Uterus (tissue), 4 donors: ENCODE data around the gene GSTM3. TPM values are rescaled to one million over a fixed set of nuclear protein-coding genes. Genes with fewer than 3 reads are reported as not detected.

ENCODE experiments used
- DNase-seq, 2 donors: peaks; one replicate each; pipeline ENCODE4 v3.0.0-alpha.2; 2019 to 2020
- H3K27ac ChIP-seq, 2 donors: fragments of 200-600 bp; sonication (generic); 1 replicate in 1 of 2; 2 replicates in 1 of 2; pipeline ENCODE4 v1.5.1; 2016 to 2018
- H3K27me3 ChIP-seq, 2 donors: fragments of 200-600 bp; sonication (generic); one replicate each; pipeline ENCODE4 v1.5.1; 2018 to 2019; ENCODE audit warnings: control low read depth in 1 of 2
- H3K36me3 ChIP-seq, 2 donors: fragments of 200-600 bp; sonication (generic); one replicate each; pipeline ENCODE4 v1.5.1; 2019; ENCODE audit warnings: control low read depth in 1 of 2
- H3K4me1 ChIP-seq, 2 donors: fragments of 200-600 bp; sonication (generic); one replicate each; pipeline ENCODE4 v1.5.1; 2018 to 2019; ENCODE audit warnings: control low read depth in 1 of 2
- H3K4me3 ChIP-seq, 2 donors: fragments of 200-600 bp; sonication (generic); 1 replicate in 1 of 2; 2 replicates in 1 of 2; pipeline ENCODE4 v1.5.1; 2018 to 2019; ENCODE audit warnings: mild to moderate bottlenecking in 1 of 2
- H3K9me3 ChIP-seq, 2 donors: fragments of 200-600 bp; sonication (generic); one replicate each; pipeline ENCODE4 v1.5.1; 2019; ENCODE audit warnings: control low read depth in 1 of 2
- CTCF ChIP-seq, 4 experiments: fragments of 200-600 bp in 2 of 4; fragments of 450-650 bp in 2 of 4; sonication (generic) in 2 of 4; IDR thresholded peaks; one replicate each; pipeline ENCODE4 v1.5.1; 2016 to 2019; ENCODE audit warnings: antibody characterized with exemption in 4 of 4, mild to moderate bottlenecking in 2 of 4, moderate library complexity in 1 of 4
- POLR2A ChIP-seq, 2 donors: fragments of 450-650 bp; IDR thresholded peaks; one replicate each; pipeline ENCODE4 v1.6.1; 2016; ENCODE audit warnings: antibody characterized with exemption in 2 of 2, mild to moderate bottlenecking in 1 of 2, moderate library complexity in 1 of 2
- intact Hi-C: fragments of 100-400 bp; cut with DNase I; formaldehyde crosslinking; loops from one replicate; pipeline ENCODE4 v1.15.1; 2023; ENCODE audit warnings: low total_unique reads
- total RNA-seq, 4 donors: library from RNA; depleted of rRNA in 3 of 4; stranded (reverse); fragments of >200 nt in 3 of 4; gene quantifications; one replicate each; pipeline versions ENCODE4 v1.1.0 to v1.2.4, GENCODE V29; 2014 to 2023
- donor health status: DM: yes; HTN: yes; CAD: no.

The GSTM3 gene
- total RNA-seq, 4 donors from 2014 or later = 39.1 to 104 (median 61.0) TPM

- intact Hi-C loops = no loop called here
- Histone ChIP-seq H3K27ac (no peak overlapping the region), H3K4me3 (no peak overlapping the region), H3K27me3 (no peaks in the 10 kb centered on the region), H3K9me3 (no peaks in the 10 kb centered on the region), H3K36me3 (no peaks in the 10 kb centered on the region), H3K4me1 (no peaks in the 10 kb centered on the region)
- no peak for DNase-seq
- TF ChIP-seq CTCF (IDR thresholded peaks at IDR 0.05) (no peak), POLR2A (IDR thresholded peaks at IDR 0.05) (no peak)
Measured at GRCh38 chr1:109725510-109725909, 15.3 kb downstream of the GSTM3 start.

GRCh38 chr1:109724933-109725332 lies 15.9 kb downstream of the GSTM3 start:
- no peaks in the 10 kb centered on the region for H3K9me3 ChIP-seq
- intact Hi-C loops = no loop called here
- H3K4me1 ChIP-seq = no peaks in the 10 kb centered on the region
- no peak overlapping the region for H3K27ac ChIP-seq
- DNase-seq = no peak
- TF ChIP-seq CTCF (IDR thresholded peaks at IDR 0.05) (no peak), POLR2A (IDR thresholded peaks at IDR 0.05) (no peak)
- no peak overlapping the region for H3K4me3 ChIP-seq
- no peaks in the 10 kb centered on the region for H3K36me3 ChIP-seq
- no peaks in the 10 kb centered on the region for H3K27me3 ChIP-seq

GRCh38 chr1:109722908-109723691 lies 17.7 kb downstream of the GSTM3 start:
- no peak overlapping the region for H3K4me3 ChIP-seq

DNA sequence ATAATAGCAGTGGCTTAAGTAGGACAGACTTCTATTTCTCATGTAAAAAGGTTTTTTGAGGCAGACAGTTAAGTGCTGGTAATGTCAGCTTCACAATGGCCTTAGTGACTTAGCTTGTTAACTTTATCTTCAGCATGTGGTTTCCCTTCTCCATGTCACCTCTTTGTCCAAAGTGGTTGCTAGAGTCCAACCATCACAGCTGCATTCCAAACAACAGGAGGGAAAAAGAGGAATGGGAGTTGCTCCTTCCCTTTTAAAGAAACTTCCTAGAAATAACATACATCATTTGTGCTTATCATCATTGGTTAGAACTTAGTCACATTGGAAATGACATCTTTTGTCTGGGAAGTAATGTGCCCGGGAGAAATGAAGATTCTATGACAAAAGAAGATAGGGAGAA lies 18.9 kb downstream of the GSTM3 start:
- Histone ChIP-seq H3K27ac (no peak overlapping the region), H3K36me3 (no peaks in the 10 kb centered on the region), H3K27me3 (no peaks in the 10 kb centered on the region), H3K4me3 (no peak overlapping the region), H3K4me1 (no peaks in the 10 kb centered on the region), H3K9me3 (no peaks in the 10 kb centered on the region)
- no peak for TF ChIP-seq POLR2A (IDR thresholded peaks at IDR 0.05)
- no peak for TF ChIP-seq CTCF (IDR thresholded peaks at IDR 0.05)
- no peak for DNase-seq
- intact Hi-C loops = no loop called here

More at GRCh38 chr1:109722908-109723691, 17.7 kb downstream of the GSTM3 start:
- no peak for DNase-seq
- intact Hi-C loops = no loop called here
- no peaks in the 10 kb centered on the region for H3K27me3 ChIP-seq
- H3K9me3 ChIP-seq = no peaks in the 10 kb centered on the region
- no peak overlapping the region for H3K27ac ChIP-seq
- no peaks in the 10 kb centered on the region for H3K4me1 ChIP-seq
- TF ChIP-seq POLR2A (IDR thresholded peaks at IDR 0.05) (no peak), CTCF (IDR thresholded peaks at IDR 0.05) (no peak)
- no peaks in the 10 kb centered on the region for H3K36me3 ChIP-seq

GRCh38 chr1:109721042-109721441 lies 19.8 kb downstream of the GSTM3 start:
- H3K36me3 ChIP-seq = no peaks in the 10 kb centered on the region
- no peak overlapping the region for H3K4me3 ChIP-seq
- H3K4me1 ChIP-seq = peaks cover 0 to 3% of the 10 kb centered on the region in 2 donors
- no peaks in the 10 kb centered on the region for H3K27me3 ChIP-seq
- H3K9me3 ChIP-seq = no peaks in the 10 kb centered on the region
- TF ChIP-seq POLR2A (IDR thresholded peaks at IDR 0.05) = no peak
- TF ChIP-seq CTCF (IDR thresholded peaks at IDR 0.05) = no peak
- DNase-seq = no peak
- no peak overlapping the region for H3K27ac ChIP-seq
- intact Hi-C loops = no loop called here
